GM12872 (cell line): ENCODE measurements around the gene WDR73.

Experiments
- TF ChIP-seq, protein P1 (sequence below): IDR thresholded peaks from 3 replicates; pipeline ENCODE4 v1.5.1; 2011; ENCODE audit warnings: low read depth, mild to moderate bottlenecking, low read length, moderate library complexity; ENCODE audit not compliant: insufficient read depth

The WDR73 gene

GRCh38 chr15:84590406-84590805 lies 63.7 kb downstream of the WDR73 start:
- TF ChIP-seq, protein P1, sequence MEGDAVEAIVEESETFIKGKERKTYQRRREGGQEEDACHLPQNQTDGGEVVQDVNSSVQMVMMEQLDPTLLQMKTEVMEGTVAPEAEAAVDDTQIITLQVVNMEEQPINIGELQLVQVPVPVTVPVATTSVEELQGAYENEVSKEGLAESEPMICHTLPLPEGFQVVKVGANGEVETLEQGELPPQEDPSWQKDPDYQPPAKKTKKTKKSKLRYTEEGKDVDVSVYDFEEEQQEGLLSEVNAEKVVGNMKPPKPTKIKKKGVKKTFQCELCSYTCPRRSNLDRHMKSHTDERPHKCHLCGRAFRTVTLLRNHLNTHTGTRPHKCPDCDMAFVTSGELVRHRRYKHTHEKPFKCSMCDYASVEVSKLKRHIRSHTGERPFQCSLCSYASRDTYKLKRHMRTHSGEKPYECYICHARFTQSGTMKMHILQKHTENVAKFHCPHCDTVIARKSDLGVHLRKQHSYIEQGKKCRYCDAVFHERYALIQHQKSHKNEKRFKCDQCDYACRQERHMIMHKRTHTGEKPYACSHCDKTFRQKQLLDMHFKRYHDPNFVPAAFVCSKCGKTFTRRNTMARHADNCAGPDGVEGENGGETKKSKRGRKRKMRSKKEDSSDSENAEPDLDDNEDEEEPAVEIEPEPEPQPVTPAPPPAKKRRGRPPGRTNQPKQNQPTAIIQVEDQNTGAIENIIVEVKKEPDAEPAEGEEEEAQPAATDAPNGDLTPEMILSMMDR: no peak
